HL-60 (cell line): ENCODE data around the gene SAMD14.

Experiments used
- DNase-seq, 2 experiments: peaks; one replicate each; pipeline ENCODE4 v3.0.0-alpha.2; 2010 to 2020; ENCODE audit warnings: low read depth in 1 of 2, low spot score in 1 of 2
- H3K27ac ChIP-seq: fragments of 250-450 bp; sonication (Bioruptor Pico); replicated peaks from 2 replicates; pipeline ENCODE4 v1.5.1; 2020; ENCODE audit warnings: mild to moderate bottlenecking, moderate library complexity
- H3K27me3 ChIP-seq: fragments of 250-450 bp; sonication (Bioruptor Pico); 2 replicates; pipeline ENCODE4 v1.5.1; 2021; ENCODE audit warnings: mild to moderate bottlenecking, moderate library complexity; ENCODE audit not compliant: insufficient read depth, poor library complexity, severe bottlenecking
- H3K4me3 ChIP-seq: replicated peaks from 2 replicates; pipeline ENCODE4 v1.5.1; 2011; ENCODE audit warnings: mild to moderate bottlenecking, control low read depth, low read length; ENCODE audit not compliant: insufficient read depth
- CTCF ChIP-seq: IDR thresholded peaks from one replicate; pipeline ENCODE4 v1.5.1; 2011; ENCODE audit warnings: low read length, control low read depth, inconsistent platforms; ENCODE audit not compliant: insufficient read depth
- GABPA ChIP-seq: IDR thresholded peaks from 2 replicates; pipeline ENCODE4 v1.6.1; 2012; ENCODE audit warnings: low read depth
- POLR2AphosphoS5 ChIP-seq: IDR thresholded peaks from 2 replicates; pipeline ENCODE4 v1.6.1; 2012; ENCODE audit warnings: low read depth
- SPI1 ChIP-seq: IDR thresholded peaks from 2 replicates; pipeline ENCODE4 v1.6.1; 2012; ENCODE audit warnings: low read depth, mild to moderate bottlenecking, borderline replicate concordance
- TF ChIP-seq, protein P1 (sequence below): IDR thresholded peaks from 2 replicates; pipeline ENCODE4 v1.6.1; 2012; ENCODE audit warnings: low read depth; ENCODE audit not compliant: insufficient replicate concordance

Gene SAMD14

DNA sequence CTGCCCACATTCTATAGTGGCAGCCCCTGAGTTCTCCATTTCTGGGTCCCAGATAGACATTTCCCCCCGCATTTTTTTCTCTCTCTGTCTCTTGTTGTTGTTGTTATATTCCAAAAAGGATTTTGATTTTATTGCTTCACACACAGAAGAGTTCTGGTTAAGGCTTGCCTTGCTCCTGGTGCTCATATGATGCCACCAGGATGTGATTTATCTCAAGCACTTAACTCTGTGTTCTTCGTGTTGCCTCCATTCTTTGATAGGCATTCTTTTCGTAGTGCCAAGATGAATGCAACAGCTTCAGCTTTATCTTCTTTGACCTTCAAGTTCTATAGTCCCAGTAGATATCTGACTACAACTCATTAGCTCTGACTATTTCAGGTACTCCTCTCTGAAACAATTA, 64.9 kb downstream of the SAMD14 start:
- no peak for TF ChIP-seq SPI1
- TF ChIP-seq POLR2AphosphoS5, result no peak
- TF ChIP-seq, protein P1, sequence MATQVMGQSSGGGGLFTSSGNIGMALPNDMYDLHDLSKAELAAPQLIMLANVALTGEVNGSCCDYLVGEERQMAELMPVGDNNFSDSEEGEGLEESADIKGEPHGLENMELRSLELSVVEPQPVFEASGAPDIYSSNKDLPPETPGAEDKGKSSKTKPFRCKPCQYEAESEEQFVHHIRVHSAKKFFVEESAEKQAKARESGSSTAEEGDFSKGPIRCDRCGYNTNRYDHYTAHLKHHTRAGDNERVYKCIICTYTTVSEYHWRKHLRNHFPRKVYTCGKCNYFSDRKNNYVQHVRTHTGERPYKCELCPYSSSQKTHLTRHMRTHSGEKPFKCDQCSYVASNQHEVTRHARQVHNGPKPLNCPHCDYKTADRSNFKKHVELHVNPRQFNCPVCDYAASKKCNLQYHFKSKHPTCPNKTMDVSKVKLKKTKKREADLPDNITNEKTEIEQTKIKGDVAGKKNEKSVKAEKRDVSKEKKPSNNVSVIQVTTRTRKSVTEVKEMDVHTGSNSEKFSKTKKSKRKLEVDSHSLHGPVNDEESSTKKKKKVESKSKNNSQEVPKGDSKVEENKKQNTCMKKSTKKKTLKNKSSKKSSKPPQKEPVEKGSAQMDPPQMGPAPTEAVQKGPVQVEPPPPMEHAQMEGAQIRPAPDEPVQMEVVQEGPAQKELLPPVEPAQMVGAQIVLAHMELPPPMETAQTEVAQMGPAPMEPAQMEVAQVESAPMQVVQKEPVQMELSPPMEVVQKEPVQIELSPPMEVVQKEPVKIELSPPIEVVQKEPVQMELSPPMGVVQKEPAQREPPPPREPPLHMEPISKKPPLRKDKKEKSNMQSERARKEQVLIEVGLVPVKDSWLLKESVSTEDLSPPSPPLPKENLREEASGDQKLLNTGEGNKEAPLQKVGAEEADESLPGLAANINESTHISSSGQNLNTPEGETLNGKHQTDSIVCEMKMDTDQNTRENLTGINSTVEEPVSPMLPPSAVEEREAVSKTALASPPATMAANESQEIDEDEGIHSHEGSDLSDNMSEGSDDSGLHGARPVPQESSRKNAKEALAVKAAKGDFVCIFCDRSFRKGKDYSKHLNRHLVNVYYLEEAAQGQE, result no peak
- TF ChIP-seq CTCF, result no peak
- TF ChIP-seq GABPA, result no peak
- H3K27me3 ChIP-seq, result peaks cover 3% of the 10 kb centered on the region
- no peak overlapping the region for H3K4me3 ChIP-seq
- no peak overlapping the region for H3K27ac ChIP-seq
- no peak for DNase-seq

GRCh38 chr17:50064253-50065001, 65.5 kb downstream of the SAMD14 start:
- Histone ChIP-seq H3K27me3 (peaks cover 7% of the 10 kb centered on the region), H3K4me3 (no peak overlapping the region), H3K27ac (no peak overlapping the region)
- peak; percentile 20; the same call in 1 of the 2 replicates for TF ChIP-seq SPI1
- TF ChIP-seq, protein P1, result no peak
- DNase-seq, result peak in 1 of 2 experiments; percentile 29

DNA sequence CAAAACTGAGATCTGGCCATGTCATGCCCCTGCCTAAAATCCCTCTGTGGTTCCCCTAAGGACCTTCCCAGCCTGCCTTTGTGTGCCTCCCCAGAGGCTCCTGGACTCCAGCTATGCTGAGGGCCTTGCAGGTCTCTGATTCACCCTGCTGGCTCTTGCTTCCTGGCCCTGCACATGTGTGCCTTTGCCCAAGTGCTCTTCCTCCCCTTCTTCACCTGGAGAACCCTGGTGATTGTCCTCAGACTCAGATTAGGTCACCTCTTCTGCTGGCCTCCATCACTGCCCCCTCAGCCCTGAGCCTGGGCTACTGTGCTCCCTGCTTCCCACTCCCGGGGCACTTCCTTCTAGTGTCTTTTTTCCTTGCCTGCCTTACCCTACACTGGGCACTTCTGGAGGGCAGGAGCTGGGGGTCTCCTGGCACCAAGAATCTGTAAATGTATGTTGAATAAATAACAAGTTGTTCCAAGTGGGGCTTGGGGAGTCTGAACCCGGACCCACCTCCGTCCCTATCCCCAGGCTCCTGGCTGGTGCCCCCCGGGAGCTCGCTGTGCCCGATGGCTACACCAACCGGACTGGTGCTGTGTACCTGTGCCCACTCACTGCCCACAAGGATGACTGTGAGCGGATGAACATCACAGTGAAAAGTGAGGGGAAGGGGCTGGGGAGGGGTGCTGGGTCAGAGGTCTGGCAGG, 66.3 kb downstream of the SAMD14 start:
- DNase-seq, result no peak
- peaks cover 12% of the 10 kb centered on the region for H3K27me3 ChIP-seq
- no peak overlapping the region for H3K27ac ChIP-seq
- no peak overlapping the region for H3K4me3 ChIP-seq
- TF ChIP-seq, protein P1, result no peak
- TF ChIP-seq CTCF (no peak), POLR2AphosphoS5 (no peak)
